ENCODE data around the gene OSBPL3.

The OSBPL3 gene

GRCh38 chr7:24854866-24855265 is 125.1 kb downstream of the OSBPL3 start:
- no peak for DNase-seq

GRCh38 chr7:24851786-24852185 is 128.2 kb downstream of the OSBPL3 start:
- DNase-seq = peak; percentile 58

GRCh38 chr7:24848878-24849277 is 131.1 kb downstream of the OSBPL3 start:
- DNase-seq = no peak

- DNase-seq = no peak
Measured at GRCh38 chr7:24847754-24848153, 132.2 kb downstream of the OSBPL3 start.

GRCh38 chr7:24843821-24844434 is 136.1 kb downstream of the OSBPL3 start:
- no peak for DNase-seq

GRCh38 chr7:24842449-24843241 is 137.3 kb downstream of the OSBPL3 start:
- no peak for DNase-seq

GRCh38 chr7:24842029-24842428 is 137.9 kb downstream of the OSBPL3 start:
- DNase-seq = no peak

- DNase-seq = no peak
Measured at GRCh38 chr7:24840563-24840962, 139.4 kb downstream of the OSBPL3 start.

- no peak for DNase-seq
Measured at GRCh38 chr7:24836084-24836483, 143.9 kb downstream of the OSBPL3 start.

- no peak for DNase-seq
Measured at GRCh38 chr7:24835643-24836042, 144.3 kb downstream of the OSBPL3 start.

- no peak for DNase-seq
Measured at GRCh38 chr7:24834128-24834798, 145.7 kb downstream of the OSBPL3 start.

GRCh38 chr7:24833549-24833948 is 146.4 kb downstream of the OSBPL3 start:
- DNase-seq = no peak

GRCh38 chr7:24831240-24831639 is 148.7 kb downstream of the OSBPL3 start:
- no peak for DNase-seq

GRCh38 chr7:24830440-24831050 is 149.4 kb downstream of the OSBPL3 start:
- DNase-seq = no peak

GRCh38 chr7:24829787-24830186 is 150.2 kb downstream of the OSBPL3 start:
- DNase-seq = no peak

GRCh38 chr7:24828891-24829661 is 150.9 kb downstream of the OSBPL3 start:
- no peak for DNase-seq

GRCh38 chr7:24827589-24827988 is 152.4 kb downstream of the OSBPL3 start:
- no peak for DNase-seq

- no peak for DNase-seq
Measured at GRCh38 chr7:24827027-24827426, 153.0 kb downstream of the OSBPL3 start.

- DNase-seq = peak; percentile 36
Measured at GRCh38 chr7:24826662-24827020, 153.3 kb downstream of the OSBPL3 start.

GRCh38 chr7:24825931-24826661 is 153.9 kb downstream of the OSBPL3 start:
- DNase-seq = no peak

- no peak for DNase-seq
Measured at GRCh38 chr7:24825381-24825794, 154.6 kb downstream of the OSBPL3 start.

- no peak for DNase-seq
Measured at GRCh38 chr7:24824896-24825295, 155.1 kb downstream of the OSBPL3 start.

All from stimulated activated CD8-positive, alpha-beta memory T cell treated with anti-CD3 and anti-CD28 coated beads, Interleukin-4, amount 100 ng/mL, for 48 hours (primary cell).